SU-DHL-6 (cell line): ENCODE measurements around the gene LIX1L.

Experiments used
- H2AFZ ChIP-seq: fragments of 200-600 bp; sonication (generic); 2 replicates; pipeline ENCODE4 v1.6.1; 2014; ENCODE audit warnings: low read depth, mild to moderate bottlenecking, moderate library complexity, mixed read lengths, antibody characterized with exemption, low read length; ENCODE audit not compliant: severe bottlenecking
- H3F3A ChIP-seq: fragments of 200-600 bp; shearing (Covaris generic); 2 replicates; pipeline ENCODE4 v1.6.0; 2016; ENCODE audit warnings: antibody characterized with exemption, mild to moderate bottlenecking; ENCODE audit not compliant: insufficient read depth
- H3K27ac ChIP-seq: fragments of 200-600 bp; sonication (generic); 2 replicates; pipeline ENCODE4 v1.5.1; 2016; ENCODE audit warnings: low read depth, mild to moderate bottlenecking, low read length, moderate library complexity, mixed read lengths
- H3K27me3 ChIP-seq: fragments of 200-600 bp; sonication (generic), shearing (Covaris generic); 2 replicates; pipeline ENCODE4 v1.6.0; 2014; ENCODE audit warnings: mild to moderate bottlenecking, low read length
- H3K36me3 ChIP-seq: fragments of 200-600 bp; sonication (generic); 2 replicates; pipeline ENCODE4 v1.6.1; 2014; ENCODE audit warnings: mild to moderate bottlenecking, low read length, mixed read lengths
- H3K4me2 ChIP-seq: fragments of 300-600, 200-600 bp; shearing (Covaris generic), sonication (generic); 2 replicates; pipeline ENCODE4 v1.6.0; 2014; ENCODE audit warnings: low read length, low read depth, mild to moderate bottlenecking; ENCODE audit not compliant: poor library complexity, severe bottlenecking
- H3K4me3 ChIP-seq: fragments of 200-600 bp; sonication (generic); 2 replicates; pipeline ENCODE4 v1.5.1; 2014; ENCODE audit warnings: antibody characterized with exemption, low read length, mild to moderate bottlenecking, mixed read lengths; ENCODE audit not compliant: insufficient read depth, poor library complexity, severe bottlenecking
- H3K79me2 ChIP-seq: fragments of 200-600 bp; sonication (generic); 2 replicates; pipeline ENCODE4 v1.6.1; 2014; ENCODE audit warnings: mild to moderate bottlenecking, low read length, moderate library complexity; ENCODE audit not compliant: insufficient read depth
- H3K9ac ChIP-seq: fragments of 200-600 bp; sonication (generic); 2 replicates; pipeline ENCODE4 v1.7.0; 2014; ENCODE audit warnings: mild to moderate bottlenecking, low read length
- H3K9me2 ChIP-seq: fragments of 200-600 bp; sonication (generic); replicated peaks from 2 replicates; pipeline ENCODE4 v1.6.1; 2014; ENCODE audit warnings: low read length; ENCODE audit not compliant: insufficient read depth
- H3K9me3 ChIP-seq: fragments of 200-600 bp; sonication (generic); 2 replicates; pipeline ENCODE4 v1.6.1; 2014; ENCODE audit warnings: low read length, mixed read lengths; ENCODE audit not compliant: insufficient read depth
- H4K20me1 ChIP-seq: fragments of 200-600 bp; sonication (generic); 2 replicates; pipeline ENCODE4 v1.6.1; 2014; ENCODE audit warnings: low read depth, mild to moderate bottlenecking, antibody characterized with exemption, low read length, moderate library complexity, mixed read lengths
- EZH2phosphoT487 ChIP-seq: fragments of 200-600 bp; sonication (generic), shearing (Covaris generic); conservative IDR thresholded peaks from 2 replicates; pipeline ENCODE4 v1.6.1; 2018; ENCODE audit warnings: mild to moderate bottlenecking, antibody characterized with exemption, low read length, moderate library complexity, mixed read lengths
- TF ChIP-seq, protein P1 (sequence below): fragments of 200-600 bp; sonication (generic); IDR thresholded peaks from one replicate; pipeline ENCODE4 v1.5.1; 2017; ENCODE audit warnings: antibody characterized with exemption, mild to moderate bottlenecking, low read length, moderate library complexity; ENCODE audit not compliant: insufficient read depth, poor library complexity, severe bottlenecking

LIX1L gene

GRCh38 chr1:145916745-145917144, 41.1 kb downstream of the LIX1L start:
- H3K9ac ChIP-seq, result no peak overlapping the region
- H3K4me2 ChIP-seq, result no peak overlapping the region
- no peak overlapping the region for H2AFZ ChIP-seq
- no peaks in the 10 kb centered on the region for H3K27me3 ChIP-seq
- H4K20me1 ChIP-seq, result no peaks in the 10 kb centered on the region
- no peaks in the 10 kb centered on the region for H3K9me3 ChIP-seq
- no peaks in the 10 kb centered on the region for H3K79me2 ChIP-seq
- no peaks in the 10 kb centered on the region for H3K9me2 ChIP-seq
- no peak overlapping the region for H3K4me3 ChIP-seq
- H3F3A ChIP-seq, result peaks cover 10% of the 10 kb centered on the region
- TF ChIP-seq, protein P1, sequence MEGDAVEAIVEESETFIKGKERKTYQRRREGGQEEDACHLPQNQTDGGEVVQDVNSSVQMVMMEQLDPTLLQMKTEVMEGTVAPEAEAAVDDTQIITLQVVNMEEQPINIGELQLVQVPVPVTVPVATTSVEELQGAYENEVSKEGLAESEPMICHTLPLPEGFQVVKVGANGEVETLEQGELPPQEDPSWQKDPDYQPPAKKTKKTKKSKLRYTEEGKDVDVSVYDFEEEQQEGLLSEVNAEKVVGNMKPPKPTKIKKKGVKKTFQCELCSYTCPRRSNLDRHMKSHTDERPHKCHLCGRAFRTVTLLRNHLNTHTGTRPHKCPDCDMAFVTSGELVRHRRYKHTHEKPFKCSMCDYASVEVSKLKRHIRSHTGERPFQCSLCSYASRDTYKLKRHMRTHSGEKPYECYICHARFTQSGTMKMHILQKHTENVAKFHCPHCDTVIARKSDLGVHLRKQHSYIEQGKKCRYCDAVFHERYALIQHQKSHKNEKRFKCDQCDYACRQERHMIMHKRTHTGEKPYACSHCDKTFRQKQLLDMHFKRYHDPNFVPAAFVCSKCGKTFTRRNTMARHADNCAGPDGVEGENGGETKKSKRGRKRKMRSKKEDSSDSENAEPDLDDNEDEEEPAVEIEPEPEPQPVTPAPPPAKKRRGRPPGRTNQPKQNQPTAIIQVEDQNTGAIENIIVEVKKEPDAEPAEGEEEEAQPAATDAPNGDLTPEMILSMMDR, result no peak
- TF ChIP-seq EZH2phosphoT487, result no peak
- H3K27ac ChIP-seq, result no peak overlapping the region
- H3K36me3 ChIP-seq, result no peaks in the 10 kb centered on the region

DNA sequence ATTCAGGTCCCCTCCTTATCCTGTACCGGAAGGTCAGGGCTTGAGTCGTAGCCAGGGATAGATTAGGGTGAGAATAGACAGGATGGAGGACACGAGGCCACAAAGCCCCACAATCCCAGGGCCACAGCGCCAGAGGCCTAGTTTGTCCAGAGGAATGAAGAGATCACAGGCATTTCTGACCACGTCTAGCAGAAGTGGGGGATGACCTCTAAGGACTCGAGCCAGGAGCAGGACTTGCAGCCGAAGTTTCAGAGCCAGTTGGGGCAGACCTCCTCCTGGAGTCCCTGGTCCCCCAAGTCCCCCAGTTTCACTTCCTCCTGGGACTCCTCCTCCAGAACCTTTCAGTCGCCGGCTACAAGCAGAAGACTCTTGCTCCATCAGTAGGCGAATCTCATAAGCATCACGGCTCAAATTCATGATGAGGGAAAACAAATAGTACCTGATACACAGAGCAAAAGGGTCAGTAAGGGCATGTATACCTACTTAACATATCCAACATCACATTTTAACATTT, 45.6 kb downstream of the LIX1L start:
- Histone ChIP-seq H3K9me2 (no peaks in the 10 kb centered on the region), H3K27me3 (no peaks in the 10 kb centered on the region), H3K9ac (no peak overlapping the region), H2AFZ (no peak overlapping the region), H3K36me3 (no peaks in the 10 kb centered on the region), H3K4me2 (no peak overlapping the region), H4K20me1 (no peaks in the 10 kb centered on the region), H3F3A (no peaks in the 10 kb centered on the region), H3K9me3 (no peaks in the 10 kb centered on the region), H3K4me3 (no peak overlapping the region), H3K27ac (no peak overlapping the region), H3K79me2 (no peaks in the 10 kb centered on the region)
- TF ChIP-seq, protein P1, result no peak
- no peak for TF ChIP-seq EZH2phosphoT487

DNA sequence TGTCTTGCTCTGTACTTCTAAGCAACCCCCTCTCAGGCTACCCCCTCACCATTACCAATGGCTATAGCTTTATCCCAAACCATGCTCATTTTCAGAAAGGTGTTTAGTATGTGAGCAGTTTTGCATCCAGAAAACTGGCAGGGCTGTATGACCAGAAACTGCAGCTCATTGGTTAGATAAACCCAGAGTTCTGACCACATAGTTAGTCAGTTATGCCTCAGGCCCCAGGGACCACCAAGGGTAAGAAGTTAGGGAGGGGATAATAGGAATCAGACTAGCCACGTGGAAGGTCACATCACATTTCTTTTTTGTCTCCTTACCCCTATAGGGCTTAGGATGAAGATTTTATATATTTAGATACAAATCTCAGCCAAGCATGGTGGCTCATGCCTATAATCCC, 49.2 kb downstream of the LIX1L start:
- Histone ChIP-seq H3K4me2 (no peak overlapping the region), H3K9me2 (no peaks in the 10 kb centered on the region), H3K79me2 (no peaks in the 10 kb centered on the region), H2AFZ (no peak overlapping the region), H3K27me3 (no peaks in the 10 kb centered on the region), H3K9ac (no peak overlapping the region), H3K4me3 (no peak overlapping the region), H3K27ac (no peak overlapping the region), H4K20me1 (no peaks in the 10 kb centered on the region), H3K9me3 (no peaks in the 10 kb centered on the region), H3K36me3 (no peaks in the 10 kb centered on the region), H3F3A (no peaks in the 10 kb centered on the region)
- TF ChIP-seq EZH2phosphoT487, result no peak
- TF ChIP-seq, protein P1, result no peak
